Activated T-cell treated with anti-CD3 and anti-CD28 coated beads, Interleukin-2, amount 50 U/mL, for 72 hours (primary cell): Measurements from ENCODE around the gene TBC1D8B. TPM values are rescaled to one million over a fixed set of nuclear protein-coding genes. Genes with fewer than 3 reads are reported as not detected.
"Not testable (repeated sequence)": the region's sequence is repeated elsewhere in the genome, so short reads cannot be mapped to it uniquely, and the experiment has no call there.

Experiments used
- ATAC-seq, 2 donors: fragments of 150-1000 bp; cut with Tn5 transposase; replicated peaks in 1 of 2; 2 replicates each; pipeline ENCODE4 v1.10.0; 2021; ENCODE audit warnings: moderate library complexity in 2 of 2, mild to moderate bottlenecking in 1 of 2
- DNase-seq, 2 donors: peaks; one replicate each; pipeline ENCODE4 v3.0.0; 2021 to 2022; ENCODE audit warnings: mixed read lengths in 1 of 2
- H3K27ac Mint-ChIP-seq: one replicate; pipeline ENCODE4 v1.8.0; 2022; ENCODE audit warnings: mild to moderate bottlenecking, moderate library complexity, mixed read lengths
- H3K27me3 Mint-ChIP-seq: one replicate; pipeline ENCODE4 v1.8.0; 2022; ENCODE audit warnings: low read depth, mixed read lengths
- H3K36me3 Mint-ChIP-seq, 2 donors: one replicate each; pipeline ENCODE4 v1.8.0; 2022; ENCODE audit warnings: mixed read lengths in 2 of 2, mild to moderate bottlenecking in 1 of 2; ENCODE audit not compliant: insufficient read depth in 2 of 2
- H3K4me1 Mint-ChIP-seq: one replicate; pipeline ENCODE4 v1.8.0; 2022; ENCODE audit warnings: low read depth, mixed read lengths
- H3K4me3 Mint-ChIP-seq, 2 donors: one replicate each; pipeline ENCODE4 v1.8.0; 2022; ENCODE audit warnings: mild to moderate bottlenecking in 2 of 2, mixed read lengths in 2 of 2, moderate library complexity in 2 of 2
- H3K9me3 Mint-ChIP-seq, 2 donors: one replicate each; pipeline ENCODE4 v1.8.0; 2022; ENCODE audit warnings: mixed read lengths in 2 of 2
- total RNA-seq, 2 donors: library from RNA; stranded (reverse); gene quantifications; one replicate each; pipeline ENCODE4 v1.2.3, GENCODE V29; 2022

Gene TBC1D8B
- total RNA-seq, 2 donors from 2014 or later, result 0.50 to 0.79 TPM

- ATAC-seq (no peak), DNase-seq (no peak)
- no peaks in the 10 kb centered on the region for H3K36me3 Mint-ChIP-seq
- no peak overlapping the region for H3K4me3 Mint-ChIP-seq
- no peaks in the 10 kb centered on the region for H3K4me1 Mint-ChIP-seq
- H3K9me3 Mint-ChIP-seq, result peaks cover 0 to 1% of the 10 kb centered on the region in 2 donors
- no peak overlapping the region for H3K27ac Mint-ChIP-seq
- peaks cover 47% of the 10 kb centered on the region for H3K27me3 Mint-ChIP-seq
Observed at GRCh38 chrX:106863697-106864096, 61.2 kb downstream of the TBC1D8B start.

- not testable (repeated sequence) for DNase-seq, H3K4me3 Mint-ChIP-seq, H3K36me3 Mint-ChIP-seq, H3K9me3 Mint-ChIP-seq, H3K27ac Mint-ChIP-seq, ATAC-seq, H3K4me1 Mint-ChIP-seq
- H3K27me3 Mint-ChIP-seq, result peaks cover 19% of the 10 kb centered on the region
Observed at GRCh38 chrX:106872796-106873195, 70.3 kb downstream of the TBC1D8B start.

- Mint-ChIP-seq H3K27ac (no peak overlapping the region), H3K36me3 (no peaks in the 10 kb centered on the region), H3K27me3 (peaks cover 31% of the 10 kb centered on the region), H3K4me1 (no peaks in the 10 kb centered on the region), H3K4me3 (no peak overlapping the region), H3K9me3 (no peaks in the 10 kb centered on the region)
- ATAC-seq (no peak), DNase-seq (no peak)
Observed at GRCh38 chrX:106874075-106874474, 71.6 kb downstream of the TBC1D8B start.

- no peaks in the 10 kb centered on the region for H3K9me3 Mint-ChIP-seq
- peaks cover 42% of the 10 kb centered on the region for H3K27me3 Mint-ChIP-seq
- DNase-seq (no peak), ATAC-seq (no peak)
- no peaks in the 10 kb centered on the region for H3K36me3 Mint-ChIP-seq
- no peak overlapping the region for H3K27ac Mint-ChIP-seq
- H3K4me3 Mint-ChIP-seq, result no peak overlapping the region
- no peaks in the 10 kb centered on the region for H3K4me1 Mint-ChIP-seq
Observed at GRCh38 chrX:106875151-106875550, 72.7 kb downstream of the TBC1D8B start.

- DNase-seq, result no peak
- H3K4me3 Mint-ChIP-seq, result no peak overlapping the region
- H3K36me3 Mint-ChIP-seq, result no peaks in the 10 kb centered on the region
- H3K4me1 Mint-ChIP-seq, result no peaks in the 10 kb centered on the region
- peaks cover 69% of the 10 kb centered on the region for H3K27me3 Mint-ChIP-seq
- H3K27ac Mint-ChIP-seq, result no peak overlapping the region
- ATAC-seq, result no peak
- H3K9me3 Mint-ChIP-seq, result no peaks in the 10 kb centered on the region
Observed at GRCh38 chrX:106889468-106889867, 87.0 kb downstream of the TBC1D8B start.

- Mint-ChIP-seq H3K27ac (no peak overlapping the region), H3K27me3 (peaks cover 68% of the 10 kb centered on the region), H3K36me3 (no peaks in the 10 kb centered on the region), H3K4me1 (peaks cover 6% of the 10 kb centered on the region), H3K4me3 (no peak overlapping the region), H3K9me3 (no peaks in the 10 kb centered on the region)
- DNase-seq (no peak), ATAC-seq (no peak)
Observed at GRCh38 chrX:106891762-106892460, 89.4 kb downstream of the TBC1D8B start.

GRCh38 chrX:106894392-106894909, 92.0 kb downstream of the TBC1D8B start:
- H3K4me1 Mint-ChIP-seq, result peaks cover 6% of the 10 kb centered on the region
- no peaks in the 10 kb centered on the region for H3K9me3 Mint-ChIP-seq
- no peak overlapping the region for H3K27ac Mint-ChIP-seq
- H3K4me3 Mint-ChIP-seq, result no peak overlapping the region
- peaks cover 55% of the 10 kb centered on the region for H3K27me3 Mint-ChIP-seq
- DNase-seq (peak; percentile 42 to 56), ATAC-seq (peak; percentile 63 to 75)
- no peaks in the 10 kb centered on the region for H3K36me3 Mint-ChIP-seq

GRCh38 chrX:106894978-106895452, 92.5 kb downstream of the TBC1D8B start:
- Mint-ChIP-seq H3K9me3 (no peaks in the 10 kb centered on the region), H3K27ac (no peak overlapping the region), H3K36me3 (no peaks in the 10 kb centered on the region), H3K27me3 (peaks cover 51% of the 10 kb centered on the region), H3K4me1 (peaks cover 6% of the 10 kb centered on the region), H3K4me3 (no peak overlapping the region)
- DNase-seq, result no peak
- no peak for ATAC-seq

- peaks cover 37% of the 10 kb centered on the region for H3K27me3 Mint-ChIP-seq
- no peak overlapping the region for H3K27ac Mint-ChIP-seq
Observed at GRCh38 chrX:106897259-106897658, 94.8 kb downstream of the TBC1D8B start.

GRCh38 chrX:106898462-106898861, 96.0 kb downstream of the TBC1D8B start:
- Mint-ChIP-seq H3K9me3 (no peaks in the 10 kb centered on the region), H3K4me3 (no peak overlapping the region), H3K27me3 (peaks cover 26% of the 10 kb centered on the region), H3K4me1 (peaks cover 6% of the 10 kb centered on the region), H3K36me3 (no peaks in the 10 kb centered on the region), H3K27ac (peak overlapping the region; percentile 28)
- DNase-seq, result peak; percentile 3 to 6
- peak; percentile 65 to 67 for ATAC-seq

More at GRCh38 chrX:106897259-106897658, 94.8 kb downstream of the TBC1D8B start:
- no peaks in the 10 kb centered on the region for H3K36me3 Mint-ChIP-seq
- ATAC-seq, result no peak
- H3K4me1 Mint-ChIP-seq, result peaks cover 6% of the 10 kb centered on the region
- no peak overlapping the region for H3K4me3 Mint-ChIP-seq
- DNase-seq, result no peak
- H3K9me3 Mint-ChIP-seq, result no peaks in the 10 kb centered on the region

- DNase-seq (no peak), ATAC-seq (no peak)
- Mint-ChIP-seq H3K9me3 (no peaks in the 10 kb centered on the region), H3K27ac (no peak overlapping the region), H3K27me3 (peaks cover 22% of the 10 kb centered on the region), H3K4me1 (peaks cover 6% of the 10 kb centered on the region), H3K36me3 (no peaks in the 10 kb centered on the region), H3K4me3 (no peak overlapping the region)
Observed at GRCh38 chrX:106899276-106899675, 96.8 kb downstream of the TBC1D8B start.

GRCh38 chrX:106899841-106900240, 97.4 kb downstream of the TBC1D8B start:
- Mint-ChIP-seq H3K27ac (no peak overlapping the region), H3K4me1 (peaks cover 6% of the 10 kb centered on the region), H3K36me3 (no peaks in the 10 kb centered on the region), H3K9me3 (no peaks in the 10 kb centered on the region), H3K4me3 (no peak overlapping the region), H3K27me3 (peaks cover 22% of the 10 kb centered on the region)
- no peak for ATAC-seq
- DNase-seq, result no peak

GRCh38 chrX:106901341-106901740, 98.9 kb downstream of the TBC1D8B start:
- ATAC-seq (no peak), DNase-seq (no peak)
- Mint-ChIP-seq H3K27me3 (peaks cover 10% of the 10 kb centered on the region), H3K4me1 (no peaks in the 10 kb centered on the region), H3K4me3 (no peak overlapping the region), H3K36me3 (no peaks in the 10 kb centered on the region), H3K27ac (no peak overlapping the region), H3K9me3 (no peaks in the 10 kb centered on the region)

- H3K4me1 Mint-ChIP-seq, result no peaks in the 10 kb centered on the region
- H3K27ac Mint-ChIP-seq, result no peak overlapping the region
- H3K36me3 Mint-ChIP-seq, result no peaks in the 10 kb centered on the region
- H3K4me3 Mint-ChIP-seq, result no peak overlapping the region
- peaks cover 10% of the 10 kb centered on the region for H3K27me3 Mint-ChIP-seq
- ATAC-seq (no peak), DNase-seq (no peak)
- H3K9me3 Mint-ChIP-seq, result no peaks in the 10 kb centered on the region
Observed at GRCh38 chrX:106901781-106902219, 99.3 kb downstream of the TBC1D8B start.
